ENCODE measurements around the gene HCAR1.
"Not testable (repeated sequence)": the region's sequence is repeated elsewhere in the genome, so short reads cannot be mapped to it uniquely, and the experiment has no call there.

Gene HCAR1

GRCh38 chr12:122722387-122722786 lies 8.3 kb downstream of the HCAR1 start:
- no peak for DNase-seq (ENCODE audit: low read depth in 1 of 2, low spot score in 1 of 2)

GRCh38 chr12:122721057-122721545 lies 9.5 kb downstream of the HCAR1 start:
- no peak for DNase-seq (ENCODE audit: low read depth in 1 of 2, low spot score in 1 of 2)

- DNase-seq (ENCODE audit: low read depth in 1 of 2, low spot score in 1 of 2): not testable (repeated sequence)
These were observed 14.0 kb downstream of the HCAR1 start, which contains the start of gene HCAR3 for GRCh38 chr12:122716658-122717057. HCAR3 (minus strand) TSS chr12:122716811; CDS start chr12:122716737, 74 bp downstream.

GRCh38 chr12:122715211-122715610 lies 15.4 kb downstream of the HCAR1 start:
- DNase-seq (ENCODE audit: low read depth in 1 of 2, low spot score in 1 of 2): not testable (repeated sequence)

- DNase-seq (ENCODE audit: low read depth in 1 of 2, low spot score in 1 of 2): not testable (repeated sequence)
These were observed 17.0 kb downstream of the HCAR1 start for GRCh38 chr12:122713491-122714188.

- not testable (repeated sequence) for DNase-seq (ENCODE audit: low read depth in 1 of 2, low spot score in 1 of 2)
These were observed 19.4 kb downstream of the HCAR1 start for GRCh38 chr12:122711266-122711665.

- DNase-seq (ENCODE audit: low read depth in 1 of 2, low spot score in 1 of 2): not testable (repeated sequence)
These were observed 20.3 kb downstream of the HCAR1 start for GRCh38 chr12:122710341-122710740.

- not testable (repeated sequence) for DNase-seq (ENCODE audit: low read depth in 1 of 2, low spot score in 1 of 2)
These were observed 21.4 kb downstream of the HCAR1 start for GRCh38 chr12:122709287-122709686.

- DNase-seq (ENCODE audit: low read depth in 1 of 2, low spot score in 1 of 2): not testable (repeated sequence)
These were observed 26.8 kb downstream of the HCAR1 start for GRCh38 chr12:122703841-122704240.

- DNase-seq (ENCODE audit: low read depth in 1 of 2, low spot score in 1 of 2): not testable (repeated sequence)
These were observed 27.6 kb downstream of the HCAR1 start, which contains the start of gene HCAR2 for GRCh38 chr12:122702890-122703611. HCAR2 (minus strand) TSS chr12:122703357; CDS start chr12:122703283, 74 bp downstream.

- not testable (repeated sequence) for DNase-seq (ENCODE audit: low read depth in 1 of 2, low spot score in 1 of 2)
These were observed 29.2 kb downstream of the HCAR1 start for GRCh38 chr12:122701481-122701880.

- not testable (repeated sequence) for DNase-seq (ENCODE audit: low read depth in 1 of 2, low spot score in 1 of 2)
These were observed 30.5 kb downstream of the HCAR1 start for GRCh38 chr12:122700038-122700710.

GRCh38 chr12:122696922-122697321 lies 33.7 kb downstream of the HCAR1 start:
- DNase-seq (ENCODE audit: low read depth in 1 of 2, low spot score in 1 of 2): not testable (repeated sequence)

GRCh38 chr12:122691566-122691965 lies 39.1 kb downstream of the HCAR1 start:
- DNase-seq (ENCODE audit: low read depth in 1 of 2, low spot score in 1 of 2): no peak

- DNase-seq (ENCODE audit: low read depth in 1 of 2, low spot score in 1 of 2): no peak
These were observed 42.4 kb downstream of the HCAR1 start for GRCh38 chr12:122688291-122688690.

GRCh38 chr12:122687086-122687485 lies 43.6 kb downstream of the HCAR1 start:
- DNase-seq (ENCODE audit: low read depth in 1 of 2, low spot score in 1 of 2): no peak

- no peak for DNase-seq (ENCODE audit: low read depth in 1 of 2, low spot score in 1 of 2)
These were observed 44.1 kb downstream of the HCAR1 start for GRCh38 chr12:122686538-122686937.

GRCh38 chr12:122684297-122684813 lies 46.3 kb downstream of the HCAR1 start:
- no peak for DNase-seq (ENCODE audit: low read depth in 1 of 2, low spot score in 1 of 2)

- no peak for DNase-seq (ENCODE audit: low read depth in 1 of 2, low spot score in 1 of 2)
These were observed 48.8 kb downstream of the HCAR1 start for GRCh38 chr12:122681814-122682213.

GRCh38 chr12:122680989-122681388 lies 49.7 kb downstream of the HCAR1 start:
- DNase-seq (ENCODE audit: low read depth in 1 of 2, low spot score in 1 of 2): not testable (repeated sequence)

- not testable (repeated sequence) for DNase-seq (ENCODE audit: low read depth in 1 of 2, low spot score in 1 of 2)
These were observed 53.9 kb downstream of the HCAR1 start for GRCh38 chr12:122676781-122677180.

Measured in activated T-helper 1 cell treated with anti-CD3 and anti-CD28 coated beads, Interleukin-2, amount 50 U/mL, for 16 hours (primary cell).